Measurements from ENCODE around the gene PAGE4. TPM values are rescaled to one million over a fixed set of nuclear protein-coding genes. Genes with fewer than 3 reads are reported as not detected.

Gene PAGE4
- total RNA-seq, 1 experiment from 2014 or later, result not detected

- no peak overlapping the region for H2AFZ ChIP-seq (ENCODE audit: low read length)
- DNase-seq, result no peak
- H3K4me2 ChIP-seq (ENCODE audit: low read depth, low read length, poor library complexity, severe bottlenecking), result no peak overlapping the region
- no peaks in the 10 kb centered on the region for H3K36me3 ChIP-seq (ENCODE audit: insufficient read depth, low read length)
- no peaks in the 10 kb centered on the region for H3K79me2 ChIP-seq (ENCODE audit: low read length)
- H3K27ac ChIP-seq (ENCODE audit: low read length), result no peak overlapping the region
- no peaks in the 10 kb centered on the region for H3K4me1 ChIP-seq (ENCODE audit: low read length)
- no peak overlapping the region for H3K4me3 ChIP-seq (ENCODE audit: low read length)
- no peaks in the 10 kb centered on the region for H3K9me3 ChIP-seq (ENCODE audit: low read length)
- no peak overlapping the region for H3K9ac ChIP-seq (ENCODE audit: low read length)
- no peaks in the 10 kb centered on the region for H3K27me3 ChIP-seq (ENCODE audit: low read length)
- no peaks in the 10 kb centered on the region for H4K20me1 ChIP-seq (ENCODE audit: insufficient read depth, low read depth, low read length)
- no peaks in the 10 kb centered on the region for H3K9me2 ChIP-seq (replicated peaks; ENCODE audit: insufficient read depth, low read length)
These were observed 48.4 kb downstream of the PAGE4 start for GRCh38 chrX:49877397-49878101.

GRCh38 chrX:49878128-49878833, 49.2 kb downstream of the PAGE4 start:
- no peaks in the 10 kb centered on the region for H3K4me1 ChIP-seq (ENCODE audit: low read length)
- no peak overlapping the region for H2AFZ ChIP-seq (ENCODE audit: low read length)
- no peak for DNase-seq
- no peaks in the 10 kb centered on the region for H3K9me3 ChIP-seq (ENCODE audit: low read length)
- H4K20me1 ChIP-seq (ENCODE audit: insufficient read depth, low read depth, low read length), result no peaks in the 10 kb centered on the region
- no peak overlapping the region for H3K27ac ChIP-seq (ENCODE audit: low read length)
- H3K9ac ChIP-seq (ENCODE audit: low read length), result no peak overlapping the region
- no peaks in the 10 kb centered on the region for H3K36me3 ChIP-seq (ENCODE audit: insufficient read depth, low read length)
- H3K79me2 ChIP-seq (ENCODE audit: low read length), result no peaks in the 10 kb centered on the region
- no peaks in the 10 kb centered on the region for H3K27me3 ChIP-seq (ENCODE audit: low read length)
- no peak overlapping the region for H3K4me3 ChIP-seq (ENCODE audit: low read length)
- H3K4me2 ChIP-seq (ENCODE audit: low read depth, low read length, poor library complexity, severe bottlenecking), result no peak overlapping the region
- no peaks in the 10 kb centered on the region for H3K9me2 ChIP-seq (replicated peaks; ENCODE audit: insufficient read depth, low read length)

DNA sequence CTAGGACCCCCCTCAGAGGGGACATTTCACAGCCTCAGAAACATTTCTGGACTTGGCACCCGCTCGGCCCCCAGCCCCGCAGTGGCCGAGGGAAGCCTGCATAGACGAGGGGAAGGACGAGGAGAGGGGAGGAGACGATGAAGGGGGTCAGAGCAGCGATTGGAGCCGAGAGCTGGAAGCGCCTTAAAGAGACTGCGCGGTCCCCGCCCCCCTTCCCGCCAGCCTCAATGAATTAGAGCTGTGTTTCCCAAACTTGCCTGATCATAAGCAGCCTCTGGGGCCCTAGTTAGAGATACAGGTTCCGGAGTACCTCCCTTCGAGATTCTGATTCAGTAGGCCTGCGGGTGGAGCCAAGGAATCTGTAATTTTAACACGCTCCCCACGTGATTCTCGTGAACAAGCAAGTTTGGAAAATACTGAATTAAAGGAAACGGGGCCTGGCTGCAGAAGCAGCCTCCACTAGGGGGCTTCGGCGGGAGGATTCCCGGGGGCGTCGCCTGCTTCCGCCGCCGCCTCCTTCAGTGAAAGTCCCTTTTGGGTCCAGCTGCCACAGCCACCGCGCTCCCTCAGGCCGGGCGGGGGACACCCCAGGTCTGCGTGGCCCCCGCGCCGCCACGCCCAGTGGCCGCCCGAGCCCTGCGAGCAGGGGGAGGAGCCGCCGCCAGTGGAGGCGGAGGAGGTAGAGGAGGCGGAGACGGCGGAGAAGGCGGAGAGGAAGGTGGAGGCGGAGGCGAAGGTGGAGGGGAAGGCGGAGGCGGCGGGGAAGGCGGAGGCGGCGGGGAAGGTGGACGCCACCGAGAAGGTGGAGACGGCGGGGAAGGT, 49.9 kb downstream of the PAGE4 start, which contains the start of gene USP27X:
TSS of gene USP27X (plus strand) at position 651 of the 822 bp plus-strand sequence. CDS start 824 bp downstream, outside the sequence.
- peak; percentile 44 for DNase-seq
- Histone ChIP-seq H3K4me2 (ENCODE audit: low read depth, low read length, poor library complexity, severe bottlenecking) (peak within 1 kb of the TSS; percentile 63), H3K27ac (ENCODE audit: low read length) (no peak within 1 kb of the TSS), H3K4me3 (ENCODE audit: low read length) (peak within 1 kb of the TSS; percentile 61; the same call in 1 of the 2 replicates), H3K9me2 (replicated peaks; ENCODE audit: insufficient read depth, low read length) (no peaks in the 10 kb centered on the region), H3K27me3 (ENCODE audit: low read length) (no peaks in the 10 kb centered on the region), H3K9me3 (ENCODE audit: low read length) (no peaks in the 10 kb centered on the region), H3K9ac (ENCODE audit: low read length) (peak within 1 kb of the TSS; percentile 39; the same call in 1 of the 2 replicates), H3K79me2 (ENCODE audit: low read length) (no peaks in the 10 kb centered on the region), H3K4me1 (ENCODE audit: low read length) (no peaks in the 10 kb centered on the region), H2AFZ (ENCODE audit: low read length) (peak within 1 kb of the TSS; percentile 65; the same call in 1 of the 2 replicates), H3K36me3 (ENCODE audit: insufficient read depth, low read length) (no peaks in the 10 kb centered on the region), H4K20me1 (ENCODE audit: insufficient read depth, low read depth, low read length) (no peaks in the 10 kb centered on the region)

DNA sequence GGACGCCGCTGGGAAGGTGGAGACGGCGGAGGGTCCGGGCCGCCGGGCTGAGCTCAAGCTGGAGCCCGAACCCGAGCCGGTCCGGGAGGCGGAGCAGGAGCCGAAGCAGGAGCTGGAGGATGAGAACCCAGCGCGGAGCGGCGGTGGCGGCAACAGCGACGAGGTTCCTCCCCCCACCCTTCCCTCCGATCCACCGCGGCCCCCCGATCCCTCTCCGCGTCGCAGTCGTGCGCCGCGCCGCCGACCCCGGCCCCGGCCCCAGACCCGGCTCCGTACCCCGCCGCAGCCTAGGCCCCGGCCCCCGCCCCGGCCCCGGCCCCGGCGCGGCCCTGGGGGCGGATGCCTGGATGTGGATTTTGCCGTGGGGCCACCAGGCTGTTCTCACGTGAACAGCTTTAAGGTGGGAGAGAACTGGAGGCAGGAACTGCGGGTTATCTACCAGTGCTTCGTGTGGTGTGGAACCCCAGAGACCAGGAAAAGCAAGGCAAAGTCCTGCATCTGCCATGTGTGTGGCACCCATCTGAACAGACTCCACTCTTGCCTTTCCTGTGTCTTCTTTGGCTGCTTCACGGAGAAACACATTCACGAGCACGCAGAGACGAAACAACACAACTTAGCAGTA, 50.7 kb downstream of the PAGE4 start:
- Histone ChIP-seq H3K79me2 (ENCODE audit: low read length) (no peaks in the 10 kb centered on the region), H3K4me3 (ENCODE audit: low read length) (no peak overlapping the region; the same call in 1 of the 2 replicates), H3K27me3 (ENCODE audit: low read length) (no peaks in the 10 kb centered on the region), H3K36me3 (ENCODE audit: insufficient read depth, low read length) (no peaks in the 10 kb centered on the region), H3K9ac (ENCODE audit: low read length) (no peak overlapping the region), H3K9me3 (ENCODE audit: low read length) (no peaks in the 10 kb centered on the region), H3K4me2 (ENCODE audit: low read depth, low read length, poor library complexity, severe bottlenecking) (no peak overlapping the region), H3K9me2 (replicated peaks; ENCODE audit: insufficient read depth, low read length) (no peaks in the 10 kb centered on the region), H3K4me1 (ENCODE audit: low read length) (no peaks in the 10 kb centered on the region), H2AFZ (ENCODE audit: low read length) (no peak overlapping the region), H4K20me1 (ENCODE audit: insufficient read depth, low read depth, low read length) (no peaks in the 10 kb centered on the region), H3K27ac (ENCODE audit: low read length) (no peak overlapping the region)
- DNase-seq, result no peak

DNA sequence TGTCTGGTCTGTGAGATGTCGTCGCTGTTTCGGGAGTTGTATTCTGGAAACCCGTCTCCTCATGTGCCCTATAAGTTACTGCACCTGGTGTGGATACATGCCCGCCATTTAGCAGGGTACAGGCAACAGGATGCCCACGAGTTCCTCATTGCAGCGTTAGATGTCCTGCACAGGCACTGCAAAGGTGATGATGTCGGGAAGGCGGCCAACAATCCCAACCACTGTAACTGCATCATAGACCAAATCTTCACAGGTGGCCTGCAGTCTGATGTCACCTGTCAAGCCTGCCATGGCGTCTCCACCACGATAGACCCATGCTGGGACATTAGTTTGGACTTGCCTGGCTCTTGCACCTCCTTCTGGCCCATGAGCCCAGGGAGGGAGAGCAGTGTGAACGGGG, 51.6 kb downstream of the PAGE4 start:
- Histone ChIP-seq H3K4me3 (ENCODE audit: low read length) (no peak overlapping the region), H3K9ac (ENCODE audit: low read length) (no peak overlapping the region), H3K27me3 (ENCODE audit: low read length) (no peaks in the 10 kb centered on the region), H3K9me3 (ENCODE audit: low read length) (no peaks in the 10 kb centered on the region), H3K27ac (ENCODE audit: low read length) (no peak overlapping the region), H3K9me2 (replicated peaks; ENCODE audit: insufficient read depth, low read length) (no peaks in the 10 kb centered on the region), H3K79me2 (ENCODE audit: low read length) (no peaks in the 10 kb centered on the region), H3K36me3 (ENCODE audit: insufficient read depth, low read length) (no peaks in the 10 kb centered on the region), H4K20me1 (ENCODE audit: insufficient read depth, low read depth, low read length) (no peaks in the 10 kb centered on the region), H3K4me1 (ENCODE audit: low read length) (no peaks in the 10 kb centered on the region), H3K4me2 (ENCODE audit: low read depth, low read length, poor library complexity, severe bottlenecking) (no peak overlapping the region), H2AFZ (ENCODE audit: low read length) (no peak overlapping the region)
- no peak for DNase-seq

Other genes starting within 250 kb of the PAGE4 start
- gene GAGE12H, start 249.4 kb upstream of the PAGE4 start, total RNA-seq (2014; rRNA removed; shearing (Covaris generic); ENCODE audit: low replicate concordance), result not detected in 2 replicates
- gene GAGE2A, start 239.8 kb upstream of the PAGE4 start, total RNA-seq (2014; rRNA removed; shearing (Covaris generic); ENCODE audit: low replicate concordance), result not detected in 2 replicates
- gene GAGE1, start 230.3 kb upstream of the PAGE4 start, total RNA-seq (2014; rRNA removed; shearing (Covaris generic); ENCODE audit: low replicate concordance), result not detected in 2 replicates
- gene PAGE1, start 133.3 kb upstream of the PAGE4 start, total RNA-seq (2014; rRNA removed; shearing (Covaris generic); ENCODE audit: low replicate concordance), result not detected in 2 replicates
- not detected in 2 replicates for gene USP27X, start 50.2 kb downstream of the PAGE4 start, total RNA-seq (2014; rRNA removed; shearing (Covaris generic); ENCODE audit: low replicate concordance)
- 5.5 and 8.1 TPM in 2 replicates for gene CLCN5, start 93.3 kb downstream of the PAGE4 start, total RNA-seq (2014; rRNA removed; shearing (Covaris generic); ENCODE audit: low replicate concordance)